HepG2 (cell line): Measurements from ENCODE around the gene PNKP. TPM values are rescaled to one million over a fixed set of nuclear protein-coding genes. Genes with fewer than 3 reads are reported as not detected.

Experiments
- CENPT ChIP-seq: sonication (generic); formaldehyde crosslinking; IDR thresholded peaks from 2 replicates; pipeline ENCODE4 v1.8.0; 2022; ENCODE audit warnings: low read depth, mild to moderate bottlenecking, moderate library complexity, missing genetic modification reagents
- HDAC6 ChIP-seq: fragments of 200-600 bp; sonication (generic); IDR thresholded peaks from 2 replicates; pipeline ENCODE4 v1.7.0; 2017; ENCODE audit warnings: mild to moderate bottlenecking, antibody characterized with exemption, low read length, low read depth
- KDM1A ChIP-seq: IDR thresholded peaks from 2 replicates; pipeline ENCODE4 v1.6.1; 2016; ENCODE audit warnings: missing compliant biosample characterization
- STAG1 ChIP-seq: sonication (generic); formaldehyde crosslinking; IDR thresholded peaks from 2 replicates; pipeline ENCODE4 v1.4.0; 2020; ENCODE audit warnings: missing genetic modification reagents
- ZFY ChIP-seq: sonication (generic); formaldehyde crosslinking; IDR thresholded peaks from 2 replicates; pipeline ENCODE4 v1.4.0; 2020; ENCODE audit warnings: missing genetic modification reagents
- ZNF230 ChIP-seq: sonication (generic); formaldehyde crosslinking; IDR thresholded peaks from 2 replicates; pipeline ENCODE4 v1.4.0; 2020; ENCODE audit warnings: mild to moderate bottlenecking, missing genetic modification reagents
- ZNF335 ChIP-seq: sonication (generic); formaldehyde crosslinking; IDR thresholded peaks from 2 replicates; pipeline ENCODE4 v1.4.0; 2020; ENCODE audit warnings: missing genetic modification reagents
- ZNF383 ChIP-seq: sonication (generic); formaldehyde crosslinking; IDR thresholded peaks from 2 replicates; pipeline ENCODE4 v1.4.0; 2020; ENCODE audit warnings: missing genetic modification reagents, mild to moderate bottlenecking, borderline replicate concordance
- ZNF407 ChIP-seq: sonication (generic); formaldehyde crosslinking; IDR thresholded peaks from one replicate; pipeline ENCODE4 v1.5.1; 2020; ENCODE audit warnings: mild to moderate bottlenecking, missing genetic modification reagents; ENCODE audit errors: not compliant biosample characterization
- polyA plus RNA-seq, 8 experiments: library from polyadenylated mRNA; depleted of rRNA in 3 of 8; stranded (reverse) in 7 of 8; unstranded in 1 of 8; fragments of >200 nt; fragmentation: Illumina TruSeq in 4 of 8; extraction: Trizol in 4 of 8; gene quantifications; 2 replicates each; pipeline versions ENCODE4 v1.2.1 to v1.2.3, GENCODE V29; 2011 to 2016; ENCODE audit warnings: low read depth in 4 of 8, missing spikeins in 1 of 8, mixed read lengths in 1 of 8; ENCODE audit not compliant: insufficient read depth in 1 of 8
- total RNA-seq, 5 experiments: library from RNA; depleted of rRNA; stranded (reverse); fragments of >200 nt; fragmentation: Illumina TruSeq; extraction: Trizol; gene quantifications; 2 replicates each; pipeline ENCODE4 v1.2.3, GENCODE V29; 2016; ENCODE audit warnings: low read depth in 1 of 5
- TF ChIP-seq, protein P1 (sequence below): sonication (generic); formaldehyde crosslinking; IDR thresholded peaks from 2 replicates; pipeline ENCODE4 v1.4.0; 2020; ENCODE audit warnings: missing genetic modification reagents, borderline replicate concordance

Gene PNKP
- total and polyA plus RNA-seq, 2 of the 13 experiments (the other 11 are each of a cell fraction or from before 2014, with no cell fraction given) = 12.7 to 27.1 TPM

DNA sequence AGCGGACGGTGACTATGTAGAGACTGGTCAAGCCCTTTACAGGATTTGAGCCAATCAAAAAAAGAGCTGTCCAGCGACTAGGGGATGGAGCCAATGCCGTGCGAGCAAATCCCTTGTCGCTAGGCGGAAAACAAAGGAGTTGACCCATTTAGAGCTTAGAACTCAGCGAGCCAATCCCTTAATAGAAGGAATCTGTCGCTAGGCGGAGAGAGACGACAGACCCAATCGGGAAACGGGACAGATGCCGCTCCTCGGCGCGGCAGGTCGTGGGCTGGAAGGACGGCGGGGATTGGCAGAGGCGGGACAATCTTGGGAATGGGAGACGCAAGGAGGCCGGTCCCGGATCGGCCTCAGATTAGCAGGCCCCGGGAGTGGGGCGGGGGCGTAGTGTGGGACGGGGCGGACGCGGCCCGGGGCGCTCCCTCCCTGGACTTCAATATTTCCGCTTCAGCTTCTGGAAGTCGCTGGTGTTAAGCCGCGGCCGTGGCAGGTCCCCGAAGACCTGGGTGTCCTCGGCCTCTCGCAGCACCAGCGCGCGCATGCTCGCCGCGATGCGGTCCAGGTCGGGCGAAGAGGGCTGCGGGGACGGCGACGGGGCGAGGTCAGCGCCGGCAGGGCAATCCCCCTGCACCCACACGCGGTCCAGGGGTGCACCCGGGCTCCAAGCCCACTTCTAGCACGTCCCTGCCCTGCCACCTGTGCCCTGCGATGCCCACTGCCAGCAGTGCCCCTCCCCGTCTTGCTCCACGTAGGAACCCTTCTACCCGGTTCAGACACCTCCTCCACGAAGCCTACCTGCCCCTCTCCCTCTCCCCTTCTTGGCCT, 2.3 kb upstream of the PNKP start (continued):
- no peak for TF ChIP-seq ZNF230 (CRISPR knock-in tag)
- no peak for TF ChIP-seq HDAC6
- no peak for TF ChIP-seq STAG1 (CRISPR knock-in tag)
- TF ChIP-seq ZFY = peak; percentile 91
- no peak for TF ChIP-seq ZNF335 (CRISPR knock-in tag)
- no peak for TF ChIP-seq KDM1A (CRISPR knock-in tag)
- TF ChIP-seq, protein P1, sequence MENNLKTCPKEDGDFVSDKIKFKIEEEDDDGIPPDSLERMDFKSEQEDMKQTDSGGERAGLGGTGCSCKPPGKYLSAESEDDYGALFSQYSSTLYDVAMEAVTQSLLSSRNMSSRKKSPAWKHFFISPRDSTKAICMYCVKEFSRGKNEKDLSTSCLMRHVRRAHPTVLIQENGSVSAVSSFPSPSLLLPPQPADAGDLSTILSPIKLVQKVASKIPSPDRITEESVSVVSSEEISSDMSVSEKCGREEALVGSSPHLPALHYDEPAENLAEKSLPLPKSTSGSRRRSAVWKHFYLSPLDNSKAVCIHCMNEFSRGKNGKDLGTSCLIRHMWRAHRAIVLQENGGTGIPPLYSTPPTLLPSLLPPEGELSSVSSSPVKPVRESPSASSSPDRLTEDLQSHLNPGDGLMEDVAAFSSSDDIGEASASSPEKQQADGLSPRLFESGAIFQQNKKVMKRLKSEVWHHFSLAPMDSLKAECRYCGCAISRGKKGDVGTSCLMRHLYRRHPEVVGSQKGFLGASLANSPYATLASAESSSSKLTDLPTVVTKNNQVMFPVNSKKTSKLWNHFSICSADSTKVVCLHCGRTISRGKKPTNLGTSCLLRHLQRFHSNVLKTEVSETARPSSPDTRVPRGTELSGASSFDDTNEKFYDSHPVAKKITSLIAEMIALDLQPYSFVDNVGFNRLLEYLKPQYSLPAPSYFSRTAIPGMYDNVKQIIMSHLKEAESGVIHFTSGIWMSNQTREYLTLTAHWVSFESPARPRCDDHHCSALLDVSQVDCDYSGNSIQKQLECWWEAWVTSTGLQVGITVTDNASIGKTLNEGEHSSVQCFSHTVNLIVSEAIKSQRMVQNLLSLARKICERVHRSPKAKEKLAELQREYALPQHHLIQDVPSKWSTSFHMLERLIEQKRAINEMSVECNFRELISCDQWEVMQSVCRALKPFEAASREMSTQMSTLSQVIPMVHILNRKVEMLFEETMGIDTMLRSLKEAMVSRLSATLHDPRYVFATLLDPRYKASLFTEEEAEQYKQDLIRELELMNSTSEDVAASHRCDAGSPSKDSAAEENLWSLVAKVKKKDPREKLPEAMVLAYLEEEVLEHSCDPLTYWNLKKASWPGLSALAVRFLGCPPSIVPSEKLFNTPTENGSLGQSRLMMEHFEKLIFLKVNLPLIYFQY (CRISPR knock-in tag) = no peak
- TF ChIP-seq ZNF383 (CRISPR knock-in tag) = no peak
- TF ChIP-seq ZNF407 (CRISPR knock-in tag) = no peak
- no peak for TF ChIP-seq CENPT (CRISPR knock-in tag)
